ENCODE data around the gene PPP3R1.

Gene PPP3R1

GRCh38 chr2:68151037-68151436 is 101.3 kb downstream of the PPP3R1 start:
- DNase-seq (ENCODE audit: low spot score), result no peak

GRCh38 chr2:68141875-68142274 is 110.5 kb downstream of the PPP3R1 start:
- DNase-seq (ENCODE audit: low spot score), result no peak

- no peak for DNase-seq (ENCODE audit: low spot score)
These were observed 116.6 kb downstream of the PPP3R1 start for GRCh38 chr2:68135448-68136320.

- no peak for DNase-seq (ENCODE audit: low spot score)
These were observed 117.8 kb downstream of the PPP3R1 start for GRCh38 chr2:68134554-68134953.

- DNase-seq (ENCODE audit: low spot score), result no peak
These were observed 118.2 kb downstream of the PPP3R1 start for GRCh38 chr2:68134120-68134519.

All from SK-N-DZ (cell line).